HG03432 (cell line): Measurements from ENCODE around the gene RASA3.
A peak's percentile ranks its signal among the peaks of the same experiment; 100 is the strongest.
"Not testable (repeated sequence)": the region's sequence is repeated elsewhere in the genome, so short reads cannot be mapped to it uniquely, and the experiment has no call there.

ENCODE experiments used
- ATAC-seq: cut with Tn5 transposase; IDR thresholded peaks from one replicate; pipeline ENCODE4 v1.9.1; 2021; ENCODE audit warnings: mild to moderate bottlenecking, moderate library complexity; ENCODE audit not compliant: unreplicated experiment

Gene RASA3

DNA sequence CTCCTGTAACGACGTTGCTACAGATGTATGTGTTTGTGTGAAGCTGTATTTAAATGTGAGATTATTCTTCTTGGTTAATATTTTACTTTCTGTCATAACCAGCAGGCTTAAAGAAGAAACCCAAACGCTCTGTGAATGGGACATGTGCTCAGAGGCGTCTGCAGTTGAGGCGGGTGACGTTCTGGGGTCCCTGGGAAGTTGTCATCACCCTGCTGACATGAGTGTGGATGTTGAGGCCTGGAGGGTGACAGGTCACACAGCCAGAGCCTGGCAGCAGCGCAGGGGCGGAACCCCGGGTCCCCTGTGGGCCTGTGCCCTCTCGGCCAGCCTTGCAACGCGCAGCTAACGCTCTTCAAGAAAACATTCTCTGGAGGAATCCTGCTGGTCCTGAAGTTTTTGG lies 16.6 kb downstream of the RASA3 start:
- ATAC-seq = no peak

DNA sequence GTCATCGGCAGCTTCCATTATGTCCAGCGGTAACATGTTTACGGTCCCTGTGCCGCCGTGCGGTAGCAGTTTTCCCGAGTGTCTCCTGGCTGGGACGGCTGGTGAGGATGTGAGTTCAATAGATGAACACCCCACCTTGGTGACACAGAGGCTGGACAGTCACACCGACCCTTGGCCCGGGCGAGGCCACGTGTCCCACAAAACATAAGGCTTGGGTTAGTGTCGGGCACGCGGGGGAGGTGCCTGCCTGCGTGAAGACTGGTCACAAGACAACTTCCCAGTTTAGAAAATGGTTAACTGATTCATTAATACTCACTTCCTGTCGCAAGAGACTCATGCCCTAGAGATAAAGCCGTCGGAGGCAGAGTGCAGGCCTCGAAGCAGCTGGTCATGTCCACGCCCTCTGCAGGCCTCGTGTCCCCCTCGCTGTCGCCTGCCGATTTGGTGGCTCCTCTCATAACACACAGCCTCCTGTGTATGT lies 17.2 kb downstream of the RASA3 start:
- no peak for ATAC-seq

DNA sequence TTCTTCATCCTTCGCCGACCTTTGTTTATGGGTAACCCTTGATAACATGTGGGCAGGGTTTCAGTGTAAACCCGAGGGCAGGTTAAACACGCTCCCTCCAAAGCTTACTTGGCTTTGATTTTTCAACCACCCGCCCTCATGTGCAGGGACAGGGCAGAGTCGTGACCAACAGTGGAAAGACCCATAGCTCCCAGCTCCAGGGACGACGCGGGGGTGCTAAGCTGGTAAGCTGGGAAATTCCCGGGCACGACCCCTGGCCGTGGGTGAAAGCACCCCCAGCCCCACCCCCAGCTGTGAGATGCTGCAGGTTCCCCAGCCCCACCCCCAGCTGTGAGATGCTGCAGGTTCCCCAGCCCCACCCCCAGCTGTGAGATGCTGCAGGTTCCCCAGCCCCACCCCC lies 17.8 kb downstream of the RASA3 start:
- ATAC-seq = not testable (repeated sequence)

DNA sequence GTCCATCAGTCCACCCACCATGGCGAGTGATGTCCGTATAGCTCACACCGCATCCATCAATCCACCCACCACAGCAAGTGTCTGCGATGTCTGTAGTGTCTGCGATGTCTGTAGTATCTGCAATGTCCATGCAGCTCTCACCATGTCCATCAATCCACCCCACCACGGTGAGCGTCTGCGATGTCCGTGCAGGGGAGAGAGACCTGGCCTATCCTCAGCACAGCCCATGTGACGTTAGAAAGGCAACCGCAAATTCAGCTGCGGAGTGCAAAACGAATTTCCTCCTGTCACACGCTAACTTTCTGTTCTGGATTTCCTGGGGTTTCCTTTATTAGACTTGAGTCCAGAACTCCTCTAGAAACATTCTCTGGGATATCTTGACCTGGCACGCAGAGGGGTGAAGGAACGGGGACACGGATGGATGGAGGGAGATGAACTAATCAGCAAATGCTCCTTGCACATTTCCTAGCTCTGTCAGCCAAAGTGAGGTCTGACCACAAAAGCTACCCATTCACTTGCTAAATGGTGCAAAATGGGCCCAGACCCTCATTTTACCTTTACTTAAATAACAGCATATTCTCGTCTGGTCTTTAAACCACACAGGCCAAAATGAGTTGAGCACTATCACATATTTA lies 18.3 kb downstream of the RASA3 start:
- no peak for ATAC-seq

DNA sequence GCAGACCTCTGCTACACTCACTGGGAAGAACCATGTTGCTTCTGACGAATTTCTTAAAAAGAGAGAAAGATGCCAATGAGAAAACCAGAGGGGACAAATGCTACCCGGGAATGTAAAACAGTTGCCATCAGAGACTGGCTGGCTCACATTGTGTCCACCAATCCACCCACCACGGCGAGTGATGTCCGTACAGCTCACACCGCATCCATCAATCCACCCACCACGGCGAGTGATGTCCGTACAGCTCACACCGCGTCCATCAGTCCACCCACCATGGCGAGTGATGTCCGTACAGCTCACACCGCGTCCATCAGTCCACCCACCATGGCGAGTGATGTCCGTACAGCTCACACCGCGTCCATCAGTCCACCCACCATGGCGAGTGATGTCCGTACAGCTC lies 19.0 kb downstream of the RASA3 start:
- ATAC-seq = not testable (repeated sequence)

DNA sequence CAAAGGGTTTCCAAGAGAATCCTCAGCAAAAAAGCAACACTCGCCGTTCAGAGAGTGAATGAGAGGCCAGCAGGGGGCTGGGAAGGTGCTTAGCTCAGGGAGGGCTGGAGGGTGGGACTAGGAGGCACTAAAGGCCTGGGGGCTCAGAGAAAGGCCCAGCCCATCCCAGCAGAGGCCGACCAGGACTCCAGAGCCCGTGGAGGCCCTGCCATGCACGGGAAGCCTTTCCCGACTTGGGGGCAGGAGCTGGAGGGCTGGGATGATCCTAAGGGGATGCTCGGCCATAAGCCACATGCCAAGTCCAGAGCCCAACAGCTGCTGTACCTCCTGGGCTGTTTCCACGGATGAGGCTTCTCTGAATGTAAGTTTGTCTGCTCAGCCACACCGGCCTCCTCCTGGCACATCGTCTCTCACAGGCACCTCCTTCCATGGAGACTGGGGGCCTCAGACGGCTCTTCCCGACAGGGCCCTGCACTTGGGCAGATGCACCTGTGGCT lies 19.5 kb downstream of the RASA3 start:
- no peak for ATAC-seq

DNA sequence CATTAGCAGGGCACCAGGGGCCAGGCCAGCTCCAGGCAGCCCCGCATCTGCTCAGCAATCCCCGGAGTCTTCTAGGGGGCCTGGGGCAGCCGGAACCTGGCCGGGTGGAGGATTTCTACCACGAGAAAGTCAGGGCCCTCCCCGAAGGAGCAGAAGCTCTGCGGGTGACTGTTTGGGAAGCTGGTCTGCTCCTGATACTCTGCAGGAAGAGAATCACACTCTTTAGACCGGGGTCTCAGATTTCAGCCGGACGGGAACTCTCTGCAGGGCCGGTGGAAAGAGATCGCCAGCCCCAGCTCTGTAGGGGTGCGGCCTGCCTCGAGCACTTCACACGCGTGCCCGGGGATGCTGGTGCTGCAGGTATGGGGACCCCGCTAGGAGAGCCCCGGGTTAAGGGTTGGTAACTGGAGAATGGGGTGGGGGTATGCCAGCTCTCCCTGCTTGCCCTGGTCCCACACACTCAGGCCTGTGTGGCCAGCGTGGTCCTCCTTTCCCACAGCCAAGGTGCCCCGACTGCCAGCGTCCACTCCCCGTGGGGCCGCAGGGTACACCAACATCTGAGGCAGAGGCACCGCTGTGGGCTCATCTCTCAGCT lies 20.1 kb downstream of the RASA3 start:
- ATAC-seq = no peak

DNA sequence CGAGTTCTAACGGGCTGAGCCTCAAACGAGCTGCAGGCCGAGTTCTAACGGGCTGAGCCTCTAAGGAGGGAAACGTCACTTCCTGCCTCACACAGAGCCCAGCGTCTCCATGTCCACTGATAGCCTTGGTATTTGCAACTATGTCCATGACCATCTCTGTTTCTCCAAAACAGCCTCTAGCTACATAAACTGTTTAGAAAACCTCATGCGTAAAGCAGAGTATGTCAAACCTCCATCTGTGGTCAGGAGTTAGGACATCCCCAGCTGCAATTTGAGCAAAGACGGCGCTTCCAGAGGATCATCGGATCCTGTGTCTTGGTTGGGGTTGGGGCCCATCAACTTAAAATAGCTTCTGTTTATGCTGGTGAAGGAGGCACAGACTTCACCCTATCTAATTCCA lies 20.8 kb downstream of the RASA3 start:
- ATAC-seq = no peak

DNA sequence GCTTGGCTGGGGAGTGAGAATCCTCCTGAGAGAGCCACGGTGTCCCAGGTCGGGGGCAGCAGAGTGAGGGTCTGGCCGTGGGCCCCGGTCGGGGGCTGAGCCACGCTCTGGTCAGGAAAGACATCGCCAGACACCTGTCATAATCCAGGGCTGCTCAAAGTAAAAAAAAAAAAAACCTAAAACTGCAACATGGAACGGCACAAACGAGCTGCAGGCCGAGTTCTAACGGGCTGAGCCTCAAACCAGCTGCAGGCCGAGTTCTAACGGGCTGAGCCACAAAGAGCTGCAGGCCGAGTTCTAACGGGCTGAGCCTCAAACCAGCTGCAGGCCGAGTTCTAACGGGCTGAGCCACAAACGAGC lies 21.6 kb downstream of the RASA3 start:
- ATAC-seq = not testable (repeated sequence)

DNA sequence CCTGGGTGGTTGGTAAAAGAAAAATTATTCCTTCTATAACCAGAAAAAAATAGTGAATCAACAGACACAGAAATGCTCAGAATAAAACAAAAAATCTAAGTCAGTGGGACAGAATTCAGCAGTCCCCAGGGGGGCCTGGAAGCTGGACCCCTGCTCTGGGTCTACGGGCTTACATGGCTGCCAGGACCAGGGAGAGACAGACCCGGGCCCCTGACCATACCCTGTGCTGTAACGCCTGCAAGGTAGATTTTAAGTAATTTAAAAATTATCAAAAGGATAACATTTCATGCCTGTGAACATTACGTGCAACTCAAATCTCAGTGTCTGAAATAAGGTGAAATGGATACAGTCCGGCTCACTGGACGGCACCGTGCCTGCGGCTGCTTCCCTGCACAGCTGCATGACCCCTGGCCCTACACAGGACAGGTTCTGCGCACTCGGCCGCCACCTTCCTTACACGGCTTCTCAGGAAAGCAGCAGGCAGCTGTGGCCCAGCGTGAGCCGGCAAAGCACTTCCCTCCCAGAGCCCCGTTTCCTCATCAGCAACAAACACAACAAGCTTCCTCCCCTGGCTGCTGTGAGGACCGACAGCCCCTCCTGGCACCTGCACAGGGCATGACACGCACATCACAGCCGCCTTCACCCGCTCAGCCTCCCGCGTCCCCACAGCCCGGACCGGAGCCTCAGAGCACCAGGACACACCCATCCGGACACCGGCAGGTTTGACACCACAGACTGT lies 22.2 kb downstream of the RASA3 start:
- peak; percentile 63 for ATAC-seq

DNA sequence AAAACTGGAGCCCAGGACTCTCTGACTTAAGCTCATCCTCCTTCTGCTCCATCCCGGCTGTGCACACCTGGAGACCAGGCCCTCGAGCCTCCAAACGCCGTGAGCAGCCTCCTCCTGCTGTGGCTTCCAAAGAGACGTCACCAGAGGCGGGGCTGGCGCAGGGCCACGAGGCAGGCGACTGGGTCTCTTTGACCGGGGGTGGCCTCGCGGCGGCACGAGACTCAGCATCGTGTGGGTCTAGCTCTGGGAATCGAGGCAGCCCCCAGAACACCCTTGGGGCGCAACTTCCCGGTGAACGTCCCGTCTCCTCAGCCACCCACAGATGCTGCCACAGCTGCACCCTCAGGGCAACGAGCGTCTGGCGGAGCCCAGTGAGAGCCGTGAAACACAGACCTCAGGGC lies 22.8 kb downstream of the RASA3 start:
- no peak for ATAC-seq

DNA sequence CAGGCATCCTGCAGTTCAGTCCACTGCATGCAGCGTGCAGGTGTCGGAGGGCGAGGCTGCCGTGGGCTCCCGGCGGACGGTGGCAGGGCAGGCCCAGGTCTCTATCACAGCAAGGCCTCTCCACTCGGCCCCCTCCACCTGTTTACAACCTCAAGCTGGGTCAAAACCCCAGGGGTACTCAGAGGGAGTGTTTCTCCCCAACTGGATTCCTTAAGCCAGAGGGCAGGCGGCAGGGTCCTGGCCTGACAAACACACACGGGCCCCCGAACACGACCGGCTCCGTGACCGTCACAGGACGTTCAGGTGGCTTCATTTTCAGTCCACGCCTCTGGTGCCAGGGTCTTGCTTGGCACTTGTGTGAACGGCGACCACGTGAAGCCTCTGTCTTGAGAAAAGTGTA lies 23.5 kb downstream of the RASA3 start:
- ATAC-seq = no peak

DNA sequence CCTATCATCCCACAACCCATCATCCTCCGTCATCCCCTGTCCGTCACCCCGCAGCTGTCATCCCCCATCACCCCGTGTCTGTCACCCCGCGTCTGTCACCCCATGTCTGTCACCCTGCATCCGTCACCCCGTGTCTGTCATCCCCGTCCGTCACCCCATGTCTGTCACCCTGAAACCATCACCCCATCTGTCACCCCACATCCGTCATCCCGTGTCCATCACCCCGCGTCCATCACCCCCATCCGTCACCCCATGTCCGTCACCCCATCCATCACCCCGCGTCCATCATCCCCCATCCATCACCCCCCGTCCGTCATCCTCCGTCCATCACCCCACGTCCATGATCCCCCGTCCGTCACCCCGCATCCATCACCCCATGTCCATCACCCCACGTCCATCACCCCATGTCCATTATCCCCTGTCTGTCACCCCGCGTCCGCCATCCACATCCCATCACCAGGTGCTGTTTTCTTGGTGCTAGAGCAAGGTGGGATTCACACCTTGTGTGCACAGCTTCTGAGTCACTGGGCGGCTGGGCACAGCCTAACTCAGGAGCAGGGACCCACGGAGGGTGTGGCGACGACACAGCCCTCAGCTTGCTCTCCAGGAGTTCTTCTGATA lies 24.2 kb downstream of the RASA3 start:
- no peak for ATAC-seq

DNA sequence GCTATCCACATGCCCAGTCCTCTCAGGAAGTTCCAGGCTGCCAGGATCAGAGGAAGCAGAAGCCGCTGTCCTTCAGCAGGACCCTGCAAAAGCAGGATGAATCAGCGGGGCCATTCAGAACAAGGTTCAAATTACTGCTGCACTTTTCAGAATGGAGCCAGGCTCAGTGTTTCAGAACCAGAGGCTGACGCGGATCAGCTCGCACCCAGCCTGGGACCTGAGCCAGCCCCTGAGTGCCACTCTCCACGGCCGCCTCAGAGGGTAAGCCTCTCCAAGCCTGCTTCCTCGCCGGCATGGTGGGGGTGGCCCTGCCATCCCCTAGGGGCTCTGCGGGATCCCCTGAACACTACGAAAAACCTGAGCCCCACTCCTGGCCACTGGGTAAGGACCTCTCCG lies 24.7 kb downstream of the RASA3 start:
- no peak for ATAC-seq

DNA sequence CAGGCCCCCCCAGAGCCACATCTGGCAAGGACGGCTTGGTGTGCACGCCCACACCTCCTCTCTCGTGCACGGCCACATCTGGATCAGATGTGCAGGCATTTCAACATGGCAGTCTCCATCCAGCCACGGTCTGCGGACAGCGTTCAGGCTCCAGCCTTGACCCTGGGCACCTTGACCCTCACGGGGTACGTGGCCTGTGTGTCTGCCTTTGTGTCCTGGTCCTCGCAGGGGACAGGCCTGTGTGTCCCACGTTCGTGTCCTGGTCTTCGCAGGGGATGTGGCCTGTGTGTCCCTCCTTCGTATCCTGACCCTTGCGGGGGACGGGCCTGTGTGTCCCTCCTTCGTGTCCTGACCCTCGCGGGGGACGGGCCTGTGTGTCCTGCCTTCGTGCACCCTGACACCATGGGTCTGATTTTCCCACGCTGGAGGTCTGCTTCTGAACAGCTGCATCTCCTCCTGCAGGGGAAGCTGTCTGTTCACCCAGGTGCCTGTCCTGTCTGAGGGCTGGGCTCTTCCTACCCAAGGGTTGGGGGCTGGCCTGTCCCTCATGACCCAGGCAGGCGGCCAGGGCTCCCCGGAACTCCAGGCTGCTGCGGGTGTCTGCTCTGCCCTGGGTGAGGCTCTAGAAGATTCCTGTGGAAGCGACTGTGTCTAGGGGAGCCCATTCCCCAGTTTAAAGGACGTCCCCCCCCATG lies 25.3 kb downstream of the RASA3 start:
- ATAC-seq = no peak

DNA sequence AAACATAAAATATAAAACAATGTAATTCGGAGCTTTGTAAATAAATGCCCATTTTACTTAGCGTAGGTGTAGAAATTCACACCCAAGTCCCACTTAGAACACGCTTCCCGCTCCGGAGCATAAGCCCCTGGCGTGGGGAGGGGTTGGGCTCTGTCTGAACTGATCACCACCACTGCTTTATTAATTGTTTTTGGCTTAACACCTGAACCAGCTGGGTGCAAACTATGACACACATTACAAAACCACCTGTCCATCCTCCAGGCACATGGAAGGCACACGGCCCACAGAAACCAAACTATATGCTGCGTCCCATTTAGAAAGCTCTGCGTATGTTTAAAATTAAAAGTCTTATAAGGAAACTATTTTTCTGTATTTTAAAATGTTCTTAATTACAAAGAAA lies 25.9 kb downstream of the RASA3 start:
- ATAC-seq = no peak

DNA sequence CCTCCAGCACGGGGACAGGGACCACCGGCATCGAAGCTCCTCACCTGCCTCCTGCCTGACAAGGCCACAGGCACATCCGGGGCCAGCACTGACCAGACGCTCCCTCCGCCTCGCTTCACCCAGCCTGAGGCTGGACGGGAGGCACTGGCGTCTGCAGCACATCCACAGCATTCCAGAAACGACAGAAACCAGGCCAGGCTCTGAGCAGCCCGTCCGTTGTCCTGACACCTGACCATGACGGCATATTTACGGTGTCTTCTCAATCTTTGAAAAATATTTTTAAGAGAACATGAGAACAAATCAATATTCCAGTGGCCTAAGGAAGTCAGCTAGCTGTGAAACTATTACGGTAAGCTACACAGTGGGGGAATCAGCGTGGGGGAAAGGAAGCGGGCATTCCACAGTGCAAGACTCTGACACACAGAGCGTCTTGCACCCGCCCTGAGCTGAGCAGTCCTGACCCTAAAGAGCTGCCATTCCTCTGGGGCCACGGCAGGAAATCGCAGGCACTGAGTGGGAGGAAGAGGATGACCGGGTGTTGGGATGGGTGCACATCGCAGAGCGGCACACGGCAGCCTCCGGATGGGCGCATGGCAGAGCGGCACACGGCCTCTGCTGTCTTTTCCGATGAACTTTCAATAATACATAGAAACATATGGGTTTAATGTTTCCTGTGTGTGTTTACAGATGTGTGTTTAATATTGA lies 26.8 kb downstream of the RASA3 start:
- no peak for ATAC-seq

DNA sequence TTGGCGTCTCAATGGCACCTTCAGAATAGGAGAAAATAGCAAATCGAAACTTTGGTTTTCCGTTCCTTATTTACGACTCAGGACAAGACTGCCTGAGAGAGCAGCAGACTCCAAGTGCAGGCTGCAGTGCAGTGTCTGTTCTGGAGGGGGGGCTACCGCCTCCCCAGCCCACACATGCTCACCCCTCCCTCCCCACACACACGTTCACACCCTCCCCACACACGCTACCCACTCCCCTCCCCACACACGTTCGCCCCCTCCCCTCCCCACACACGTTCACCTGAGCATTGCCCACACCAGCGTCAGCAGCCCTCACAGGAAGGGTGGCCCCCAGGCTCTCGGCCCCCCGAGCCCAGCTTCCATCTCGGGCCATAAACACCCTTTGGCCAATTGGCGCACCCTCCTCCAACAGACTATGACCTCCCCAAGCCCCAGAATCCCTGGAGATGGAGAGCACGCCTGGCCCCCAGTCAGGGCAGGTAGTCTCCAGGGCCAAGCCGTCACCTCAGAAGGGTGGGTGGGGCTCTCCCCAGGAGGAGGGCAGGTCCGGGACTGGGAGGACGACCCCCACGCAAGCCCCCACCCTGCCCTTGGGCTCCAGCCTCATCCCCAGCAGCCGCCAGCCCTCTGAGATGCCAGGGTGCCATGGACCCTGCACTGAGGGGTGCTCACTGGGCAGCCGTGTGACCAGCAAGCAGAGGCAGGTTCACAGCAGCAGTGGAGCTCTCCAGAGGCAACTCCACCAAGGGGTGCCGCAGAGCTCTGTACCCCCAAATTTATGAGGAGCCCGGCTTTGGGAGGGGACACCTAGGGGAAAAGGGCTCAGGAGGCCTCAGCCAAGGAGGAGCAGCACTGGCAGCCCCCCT lies 27.5 kb downstream of the RASA3 start:
- no peak for ATAC-seq

DNA sequence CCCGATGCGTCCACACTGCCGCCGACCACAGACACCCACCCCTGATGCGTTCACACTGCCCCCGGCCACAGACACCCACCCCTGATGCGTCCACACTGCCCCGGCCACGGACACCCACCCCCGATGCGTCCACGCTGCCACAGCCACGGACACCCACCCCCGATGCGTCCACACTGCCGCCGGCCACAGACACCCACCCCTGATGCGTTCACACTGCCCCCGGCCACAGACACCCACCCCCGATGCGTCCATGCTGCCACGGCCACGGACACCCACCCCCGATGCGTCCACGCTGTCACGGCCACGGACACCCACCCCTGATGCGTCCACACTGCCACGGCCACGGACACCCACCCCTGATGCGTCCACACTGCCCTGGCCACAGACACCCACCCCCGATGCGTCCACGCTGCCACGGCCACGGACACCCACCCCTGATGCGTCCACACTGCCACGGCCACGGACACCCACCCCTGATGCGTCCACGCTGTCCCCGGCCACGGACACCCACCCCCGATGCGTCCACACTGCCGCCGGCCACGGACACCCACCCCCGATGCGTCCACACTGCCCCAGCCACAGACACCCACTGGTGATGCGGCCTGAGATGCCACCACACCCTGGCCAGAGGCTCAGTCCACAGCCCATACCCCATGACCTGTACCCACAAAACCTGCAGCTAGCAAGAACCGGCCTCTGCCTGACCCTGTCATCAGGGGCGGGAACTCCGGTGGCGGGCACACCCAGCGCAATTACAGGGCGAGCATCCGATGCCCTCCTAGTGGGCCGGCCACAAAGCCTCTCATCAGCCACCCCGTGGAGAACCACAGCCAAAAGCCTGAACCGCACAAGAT lies 28.4 kb downstream of the RASA3 start:
- no peak for ATAC-seq
